Omental fat pad (tissue), 4 donors: ENCODE data around the gene MAP1LC3B. TPM values are rescaled to one million over a fixed set of nuclear protein-coding genes. Genes with fewer than 3 reads are reported as not detected.

Experiments used
- ATAC-seq: fragments of 150-250 bp; one replicate; pipeline ENCODE4 v1.9.1; 2016; ENCODE audit warnings: mild to moderate bottlenecking, moderate library complexity; ENCODE audit not compliant: low FRiP score
- DNase-seq: peaks from one replicate; pipeline ENCODE4 v3.0.0-alpha.2; 2019; ENCODE audit warnings: low spot score
- CTCF ChIP-seq, 3 donors: fragments of 450-650 bp; IDR thresholded peaks; one replicate each; pipeline ENCODE4 v1.5.1; 2016 to 2017; ENCODE audit warnings: antibody characterized with exemption in 3 of 3, mild to moderate bottlenecking in 3 of 3, moderate library complexity in 2 of 3
- total RNA-seq, 4 donors: library from RNA; depleted of rRNA; stranded (reverse); fragments of >200 nt; gene quantifications; one replicate each; pipeline ENCODE4 v1.1.0, GENCODE V29; 2016

MAP1LC3B gene
- total RNA-seq, 4 donors from 2014 or later = 73.8 to 123 (median 97.8) TPM

- ATAC-seq (no peak), DNase-seq (no peak)
- TF ChIP-seq CTCF (IDR thresholded peaks at IDR 0.05) = no peak
Observed at GRCh38 chr16:87411375-87412271, 19.5 kb downstream of the MAP1LC3B start.

GRCh38 chr16:87412371-87412995, 20.3 kb downstream of the MAP1LC3B start:
- DNase-seq (no peak), ATAC-seq (no peak)
- no peak for TF ChIP-seq CTCF (IDR thresholded peaks at IDR 0.05)

GRCh38 chr16:87412996-87413421, 20.9 kb downstream of the MAP1LC3B start:
- DNase-seq = no peak
- no peak for ATAC-seq
- no peak for TF ChIP-seq CTCF (IDR thresholded peaks at IDR 0.05)

GRCh38 chr16:87414251-87414680, 22.1 kb downstream of the MAP1LC3B start:
- DNase-seq (no peak), ATAC-seq (no peak)
- TF ChIP-seq CTCF (IDR thresholded peaks at IDR 0.05) = no peak

DNA sequence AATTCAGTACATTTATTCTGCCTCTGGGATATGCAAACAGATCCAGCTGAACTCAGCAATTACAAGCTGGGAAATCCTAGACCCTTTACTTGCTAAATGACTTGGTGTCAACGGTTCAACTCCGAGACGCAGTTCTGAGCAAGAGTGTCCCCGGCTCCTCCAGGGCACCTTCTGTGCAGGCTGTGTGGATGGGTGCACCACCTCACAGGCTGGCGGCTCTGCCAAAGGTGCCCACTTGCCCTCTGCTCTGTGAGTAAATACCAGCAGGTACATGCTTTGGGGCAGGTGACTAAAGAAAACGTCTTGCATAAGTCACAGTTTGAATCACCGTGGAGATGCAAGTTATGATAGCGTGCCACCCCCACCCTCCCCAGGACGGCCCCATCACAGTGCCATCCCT, 23.3 kb downstream of the MAP1LC3B start:
- DNase-seq (no peak), ATAC-seq (no peak)
- TF ChIP-seq CTCF (IDR thresholded peaks at IDR 0.05) = no peak

DNA sequence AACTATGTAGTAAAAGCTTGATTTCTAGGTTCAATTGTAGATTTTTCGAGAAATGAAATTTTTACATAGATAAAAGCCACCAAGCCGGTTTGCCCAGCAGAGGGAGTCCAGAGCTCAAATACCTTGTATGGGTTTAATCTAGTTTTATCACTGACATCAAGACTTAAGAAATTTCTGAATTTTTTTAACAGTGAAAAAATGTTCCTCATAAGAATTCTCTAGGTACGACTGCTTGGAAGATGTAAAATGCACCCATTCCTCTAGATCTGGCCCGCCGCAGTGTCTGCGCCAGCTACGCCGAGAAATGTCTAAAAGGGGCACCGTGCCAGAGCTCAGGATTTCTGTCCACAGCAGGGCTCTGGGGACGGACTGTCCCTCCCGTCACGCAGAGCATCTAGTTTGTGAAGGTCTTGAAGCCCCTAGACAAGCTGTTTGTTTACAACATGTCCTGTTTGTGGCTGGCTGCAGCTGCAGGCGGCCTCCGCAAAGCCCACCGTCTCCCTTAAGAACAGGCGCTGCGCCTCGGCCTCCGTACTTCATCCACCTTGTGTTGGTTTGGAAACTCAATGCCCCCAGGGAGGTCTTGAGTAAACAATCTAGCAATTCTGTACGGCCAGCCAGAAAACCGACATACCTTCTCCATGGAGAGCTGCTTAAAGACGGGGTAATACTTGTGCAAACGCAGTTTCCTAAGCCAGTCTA, 24.8 kb downstream of the MAP1LC3B start:
- peak in 1 of 3 donors; percentile 20 for TF ChIP-seq CTCF (IDR thresholded peaks at IDR 0.05)
- no peak for ATAC-seq
- DNase-seq = no peak
